Measurements from ENCODE around the gene PPFIA4.

DNA sequence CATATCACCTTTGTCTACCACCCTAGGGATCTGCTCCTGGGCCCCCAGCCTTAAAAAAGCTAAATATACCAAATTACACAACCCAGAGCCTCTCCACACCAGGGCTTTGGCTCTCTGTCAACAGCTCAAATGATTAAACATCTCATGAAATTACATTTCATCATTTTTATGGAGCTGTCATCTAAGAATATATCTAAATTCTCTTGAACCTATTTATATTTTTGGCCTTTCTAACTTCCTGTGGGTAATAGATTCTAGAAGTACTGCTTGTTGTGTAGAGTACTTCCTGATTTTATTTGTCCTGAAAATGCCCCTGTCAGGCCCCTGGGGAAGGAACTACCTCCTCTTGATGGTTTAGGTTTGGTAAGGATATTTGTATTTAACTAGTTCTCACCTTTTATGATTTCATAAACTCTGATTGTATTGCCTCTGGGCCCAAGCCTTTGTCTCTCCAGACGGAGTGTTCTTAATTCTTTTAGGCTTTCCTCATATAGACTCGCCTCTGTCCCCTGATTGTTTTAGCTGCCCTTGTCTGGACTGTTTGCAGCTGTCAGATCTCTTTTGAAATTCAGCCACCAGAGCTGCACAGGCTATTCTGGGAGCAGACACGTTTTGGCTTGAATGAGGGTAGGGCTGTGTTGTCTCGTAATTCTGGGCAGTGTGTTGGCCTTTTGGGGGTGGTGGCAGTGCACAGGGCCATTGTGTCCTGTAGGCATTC lies 42.9 kb downstream of the PPFIA4 start:
- TF ChIP-seq NFRKB (IDR thresholded peaks at IDR 0.05; ENCODE audit: low read depth) (no peak), POLR2A (conservative IDR thresholded peaks at IDR 0.05) (no peak), ZNF274 (IDR thresholded peaks at IDR 0.05; ENCODE audit: borderline replicate concordance, low read depth, low read length) (no peak), XRCC3 (IDR thresholded peaks at IDR 0.05) (no peak), PHB (CRISPR knock-in tag; IDR thresholded peaks at IDR 0.05) (no peak), DPF2 (IDR thresholded peaks at IDR 0.05) (no peak), GATAD2B (IDR thresholded peaks at IDR 0.05; ENCODE audit: borderline replicate concordance) (no peak)
- TF ChIP-seq, protein P1, sequence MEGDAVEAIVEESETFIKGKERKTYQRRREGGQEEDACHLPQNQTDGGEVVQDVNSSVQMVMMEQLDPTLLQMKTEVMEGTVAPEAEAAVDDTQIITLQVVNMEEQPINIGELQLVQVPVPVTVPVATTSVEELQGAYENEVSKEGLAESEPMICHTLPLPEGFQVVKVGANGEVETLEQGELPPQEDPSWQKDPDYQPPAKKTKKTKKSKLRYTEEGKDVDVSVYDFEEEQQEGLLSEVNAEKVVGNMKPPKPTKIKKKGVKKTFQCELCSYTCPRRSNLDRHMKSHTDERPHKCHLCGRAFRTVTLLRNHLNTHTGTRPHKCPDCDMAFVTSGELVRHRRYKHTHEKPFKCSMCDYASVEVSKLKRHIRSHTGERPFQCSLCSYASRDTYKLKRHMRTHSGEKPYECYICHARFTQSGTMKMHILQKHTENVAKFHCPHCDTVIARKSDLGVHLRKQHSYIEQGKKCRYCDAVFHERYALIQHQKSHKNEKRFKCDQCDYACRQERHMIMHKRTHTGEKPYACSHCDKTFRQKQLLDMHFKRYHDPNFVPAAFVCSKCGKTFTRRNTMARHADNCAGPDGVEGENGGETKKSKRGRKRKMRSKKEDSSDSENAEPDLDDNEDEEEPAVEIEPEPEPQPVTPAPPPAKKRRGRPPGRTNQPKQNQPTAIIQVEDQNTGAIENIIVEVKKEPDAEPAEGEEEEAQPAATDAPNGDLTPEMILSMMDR (IDR thresholded peaks at IDR 0.05 in 2 of 3, conservative IDR thresholded peaks at IDR 0.05 in 1 of 3; ENCODE audit: insufficient read depth in 2 of 3, low read depth in 1 of 3, low read length in 3 of 3): no peak
